K562 (cell line): ENCODE data around the gene WDR3.

Source experiments
- GATA2 ChIP-seq: sonication (generic); formaldehyde crosslinking; IDR thresholded peaks from 2 replicates; pipeline ENCODE4 v1.4.0; 2020; ENCODE audit warnings: mild to moderate bottlenecking, missing genetic modification reagents
- KAT2B ChIP-seq: IDR thresholded peaks from one replicate; pipeline ENCODE4 v1.6.1; 2012; ENCODE audit warnings: low read depth, mild to moderate bottlenecking, control low read depth, inconsistent platforms, low read length, moderate library complexity
- LARP7 ChIP-seq: fragments of 450-650 bp; IDR thresholded peaks from 2 replicates; pipeline ENCODE4 v1.6.1; 2016
- NFE2 ChIP-seq: IDR thresholded peaks from 2 replicates; pipeline ENCODE4 v1.6.1; 2014; ENCODE audit warnings: antibody characterized with exemption, low read depth
- REST ChIP-seq, 2 experiments: fragments of 450-650 bp; formaldehyde crosslinking in 1 of 2; IDR thresholded peaks; 2 replicates each; pipeline versions ENCODE4 v1.4.0 to v1.6.1; 2014 to 2020; ENCODE audit warnings: mild to moderate bottlenecking in 2 of 2, borderline replicate concordance in 1 of 2, low read depth in 1 of 2
- TCF3 ChIP-seq: sonication (generic); formaldehyde crosslinking; IDR thresholded peaks from 2 replicates; pipeline ENCODE4 v1.4.0; 2020; ENCODE audit warnings: mild to moderate bottlenecking, missing genetic modification reagents
- TF ChIP-seq, protein P1 (sequence below), 3 experiments: IDR thresholded peaks in 2 of 3; conservative IDR thresholded peaks in 1 of 3; 2 replicates each; pipeline ENCODE4 v1.5.1; 2011 to 2012; ENCODE audit warnings: low read length in 3 of 3, mild to moderate bottlenecking in 3 of 3, control low read depth in 2 of 3, improper control_type of control experiment in 1 of 3, inconsistent platforms in 1 of 3, low read depth in 1 of 3, mixed read lengths in 1 of 3, moderate library complexity in 1 of 3; ENCODE audit not compliant: insufficient read depth in 2 of 3
- TF ChIP-seq, protein P2 (sequence below): fragments of 250-450 bp; sonication (Bioruptor Pico); IDR thresholded peaks from 2 replicates; pipeline ENCODE4 v1.8.0; 2022; ENCODE audit warnings: moderate library complexity, mild to moderate bottlenecking, inconsistent platforms

- TF ChIP-seq NFE2 = no peak
- no peak for TF ChIP-seq REST (IDR thresholded peaks at IDR 0.05; ENCODE audit: borderline replicate concordance)
- TF ChIP-seq REST (CRISPR knock-in tag; IDR thresholded peaks at IDR 0.05; ENCODE audit: low read depth) = no peak
- no peak for TF ChIP-seq GATA2 (CRISPR knock-in tag)
- no peak for TF ChIP-seq KAT2B
- no peak for TF ChIP-seq LARP7
- TF ChIP-seq, protein P1, sequence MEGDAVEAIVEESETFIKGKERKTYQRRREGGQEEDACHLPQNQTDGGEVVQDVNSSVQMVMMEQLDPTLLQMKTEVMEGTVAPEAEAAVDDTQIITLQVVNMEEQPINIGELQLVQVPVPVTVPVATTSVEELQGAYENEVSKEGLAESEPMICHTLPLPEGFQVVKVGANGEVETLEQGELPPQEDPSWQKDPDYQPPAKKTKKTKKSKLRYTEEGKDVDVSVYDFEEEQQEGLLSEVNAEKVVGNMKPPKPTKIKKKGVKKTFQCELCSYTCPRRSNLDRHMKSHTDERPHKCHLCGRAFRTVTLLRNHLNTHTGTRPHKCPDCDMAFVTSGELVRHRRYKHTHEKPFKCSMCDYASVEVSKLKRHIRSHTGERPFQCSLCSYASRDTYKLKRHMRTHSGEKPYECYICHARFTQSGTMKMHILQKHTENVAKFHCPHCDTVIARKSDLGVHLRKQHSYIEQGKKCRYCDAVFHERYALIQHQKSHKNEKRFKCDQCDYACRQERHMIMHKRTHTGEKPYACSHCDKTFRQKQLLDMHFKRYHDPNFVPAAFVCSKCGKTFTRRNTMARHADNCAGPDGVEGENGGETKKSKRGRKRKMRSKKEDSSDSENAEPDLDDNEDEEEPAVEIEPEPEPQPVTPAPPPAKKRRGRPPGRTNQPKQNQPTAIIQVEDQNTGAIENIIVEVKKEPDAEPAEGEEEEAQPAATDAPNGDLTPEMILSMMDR (IDR thresholded peaks at IDR 0.05 in 2 of 3, conservative IDR thresholded peaks at IDR 0.05 in 1 of 3; ENCODE audit: insufficient read depth in 2 of 3, low read depth in 1 of 3, low read length in 3 of 3) = no peak
- TF ChIP-seq TCF3 (CRISPR knock-in tag) = no peak
- TF ChIP-seq, protein P2, sequence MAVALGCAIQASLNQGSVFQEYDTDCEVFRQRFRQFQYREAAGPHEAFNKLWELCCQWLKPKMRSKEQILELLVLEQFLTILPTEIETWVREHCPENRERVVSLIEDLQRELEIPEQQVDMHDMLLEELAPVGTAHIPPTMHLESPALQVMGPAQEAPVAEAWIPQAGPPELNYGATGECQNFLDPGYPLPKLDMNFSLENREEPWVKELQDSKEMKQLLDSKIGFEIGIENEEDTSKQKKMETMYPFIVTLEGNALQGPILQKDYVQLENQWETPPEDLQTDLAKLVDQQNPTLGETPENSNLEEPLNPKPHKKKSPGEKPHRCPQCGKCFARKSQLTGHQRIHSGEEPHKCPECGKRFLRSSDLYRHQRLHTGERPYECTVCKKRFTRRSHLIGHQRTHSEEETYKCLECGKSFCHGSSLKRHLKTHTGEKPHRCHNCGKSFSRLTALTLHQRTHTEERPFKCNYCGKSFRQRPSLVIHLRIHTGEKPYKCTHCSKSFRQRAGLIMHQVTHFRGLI (CRISPR knock-in tag) = no peak
Measured at GRCh38 chr1:117932576-117932975, 3.0 kb downstream of the WDR3 start.
